IMR-90 (cell line): ENCODE data around the gene NUBP1. TPM values are rescaled to one million over a fixed set of nuclear protein-coding genes. Genes with fewer than 3 reads are reported as not detected.

Experiments
- ATAC-seq: fragments of 200-7000 bp; cut with Tn5 transposase; 2 replicates; pipeline ENCODE4 v1.9.1; 2020; ENCODE audit warnings: low read depth, mild to moderate bottlenecking, moderate library complexity
- BruUV-seq: library from RNA; stranded (reverse); fragments of 400-500 nt; replicated peaks from 2 replicates; lab custom pipeline; 2021; lab: Mats Ljungman, UMichigan
- CTCF ChIA-PET: fragments of 300-600 bp; formaldehyde crosslinking; extraction: SDS; loops from one replicate; lab custom pipeline; 2021; ENCODE audit warnings: antibody characterized with exemption; lab: Yijun Ruan, JAX
- POLR2A ChIA-PET: fragments of 300-600 bp; sonication (Branson Sonifier 250); formaldehyde crosslinking; loops from one replicate; lab custom pipeline; 2022; ENCODE audit warnings: antibody characterized with exemption; ENCODE audit not compliant: unreplicated experiment; lab: Charles Lee
- DNase-seq: peaks from one replicate; pipeline ENCODE4 v3.0.0; 2013
- H2AFZ ChIP-seq: replicated peaks from 2 replicates; pipeline ENCODE3; 2013; ENCODE audit warnings: low read length, mild to moderate bottlenecking; ENCODE audit not compliant: poor library complexity
- H2AK5ac ChIP-seq: 2 replicates; pipeline ENCODE4 v1.6.1; 2013; ENCODE audit warnings: low read depth, low read length, inconsistent platforms
- H2AK9ac ChIP-seq: replicated peaks from 2 replicates; pipeline ENCODE3; 2013; ENCODE audit warnings: mild to moderate bottlenecking, low read depth, low read length, moderate library complexity; ENCODE audit not compliant: poor library complexity
- H2BK120ac ChIP-seq: 2 replicates; pipeline ENCODE4 v1.6.1; 2013; ENCODE audit warnings: low read depth, low read length, inconsistent platforms
- H2BK15ac ChIP-seq: 3 replicates; pipeline ENCODE4 v1.6.1; 2013; ENCODE audit warnings: low read depth, low read length, inconsistent platforms
- H2BK20ac ChIP-seq: 2 replicates; pipeline ENCODE4 v1.6.1; 2013; ENCODE audit warnings: low read depth, mild to moderate bottlenecking, inconsistent platforms, low read length, moderate library complexity
- H2BK5ac ChIP-seq: 2 replicates; pipeline ENCODE4 v1.6.1; 2013; ENCODE audit warnings: mild to moderate bottlenecking, low read depth, low read length, inconsistent platforms; ENCODE audit not compliant: poor library complexity, severe bottlenecking
- H3K14ac ChIP-seq: replicated peaks from 2 replicates; pipeline ENCODE4 v1.6.1; 2013; ENCODE audit warnings: low read depth, low read length, inconsistent platforms
- H3K18ac ChIP-seq: 2 replicates; pipeline ENCODE4 v1.6.1; 2013; ENCODE audit warnings: low read depth, low read length, control low read depth
- H3K23ac ChIP-seq: 2 replicates; pipeline ENCODE4 v1.6.1; 2013; ENCODE audit warnings: low read depth, low read length, inconsistent platforms
- H3K27ac ChIP-seq: 2 replicates; pipeline ENCODE4 v1.5.1; 2013; ENCODE audit warnings: mild to moderate bottlenecking, control low read depth, low read length; ENCODE audit not compliant: insufficient read depth
- H3K27me3 ChIP-seq: 2 replicates; pipeline ENCODE4 v1.6.1; 2013; ENCODE audit warnings: low read length; ENCODE audit not compliant: control insufficient read depth, insufficient read depth
- H3K36me3 ChIP-seq: 2 replicates; pipeline ENCODE4 v1.6.1; 2013; ENCODE audit warnings: low read length, mixed read lengths; ENCODE audit not compliant: control insufficient read depth, insufficient read depth
- H3K4ac ChIP-seq: 2 replicates; pipeline ENCODE4 v1.6.1; 2013; ENCODE audit warnings: low read depth, low read length, inconsistent platforms
- H3K4me1 ChIP-seq: 2 replicates; pipeline ENCODE4 v1.6.1; 2013; ENCODE audit warnings: low read length, mixed read lengths; ENCODE audit not compliant: control insufficient read depth, insufficient read depth
- H3K4me2 ChIP-seq: 2 replicates; pipeline ENCODE4 v1.6.1; 2013; ENCODE audit warnings: low read depth, mild to moderate bottlenecking, control low read depth, low read length, moderate library complexity
- H3K4me3 ChIP-seq: 2 replicates; pipeline ENCODE4 v1.5.1; 2013; ENCODE audit warnings: low read depth, mild to moderate bottlenecking, control low read depth, low read length, moderate library complexity; ENCODE audit not compliant: insufficient read depth
- H3K56ac ChIP-seq: 2 replicates; pipeline ENCODE4 v1.6.1; 2013; ENCODE audit warnings: low read length, inconsistent platforms; ENCODE audit not compliant: insufficient read depth; ENCODE audit errors: extremely low read depth
- H3K79me1 ChIP-seq, 2 experiments: 2 replicates each; pipeline ENCODE4 v1.6.1; 2013; ENCODE audit warnings: low read length in 2 of 2, inconsistent platforms in 1 of 2, low read depth in 1 of 2
- H3K9ac ChIP-seq: 2 replicates; pipeline ENCODE4 v1.6.1; 2013; ENCODE audit warnings: low read depth, low read length, control low read depth
- H3K9me1 ChIP-seq: 2 replicates; pipeline ENCODE4 v1.6.1; 2013; ENCODE audit warnings: low read length, inconsistent platforms; ENCODE audit not compliant: insufficient read depth
- H3K9me3 ChIP-seq: 2 replicates; pipeline ENCODE4 v1.6.1; 2013; ENCODE audit warnings: low read length; ENCODE audit not compliant: control insufficient read depth, insufficient read depth
- H4K20me1 ChIP-seq: 2 replicates; pipeline ENCODE4 v1.6.1; 2013; ENCODE audit warnings: low read length, inconsistent platforms; ENCODE audit not compliant: insufficient read depth
- H4K5ac ChIP-seq: 2 replicates; pipeline ENCODE4 v1.6.1; 2013; ENCODE audit warnings: mild to moderate bottlenecking, low read depth, low read length, control low read depth
- H4K8ac ChIP-seq, 2 experiments: 2 replicates each; pipeline ENCODE4 v1.6.1; 2013; ENCODE audit warnings: low read depth in 2 of 2, low read length in 2 of 2, control low read depth in 1 of 2, inconsistent platforms in 1 of 2
- H4K91ac ChIP-seq: 2 replicates; pipeline ENCODE4 v1.6.1; 2013; ENCODE audit warnings: low read depth, low read length, inconsistent platforms; ENCODE audit not compliant: insufficient read depth
- CEBPB ChIP-seq: IDR thresholded peaks from 2 replicates; pipeline ENCODE4 v1.6.1; 2012; ENCODE audit warnings: low read depth, low read length, improper control_type of control experiment
- CHD1 ChIP-seq: IDR thresholded peaks from 2 replicates; pipeline ENCODE4 v1.6.1; 2012; ENCODE audit warnings: low read depth, low read length, improper control_type of control experiment
- ELK1 ChIP-seq: fragments of 150-350 bp; IDR thresholded peaks from 2 replicates; pipeline ENCODE4 v1.6.1; 2016; ENCODE audit warnings: low read depth, mild to moderate bottlenecking, low read length, moderate library complexity, borderline replicate concordance
- MAFK ChIP-seq: IDR thresholded peaks from 2 replicates; pipeline ENCODE4 v1.6.1; 2012; ENCODE audit warnings: low read depth, low read length, improper control_type of control experiment
- MAZ ChIP-seq: IDR thresholded peaks from 2 replicates; pipeline ENCODE4 v1.6.1; 2012; ENCODE audit warnings: low read depth, mild to moderate bottlenecking, low read length, improper control_type of control experiment, moderate library complexity, borderline replicate concordance
- MXI1 ChIP-seq: IDR thresholded peaks from 2 replicates; pipeline ENCODE4 v1.6.1; 2012; ENCODE audit warnings: low read depth, mild to moderate bottlenecking, low read length, moderate library complexity, borderline replicate concordance
- POLR2A ChIP-seq: IDR thresholded peaks from 2 replicates; pipeline ENCODE4 v1.6.1; 2012; ENCODE audit warnings: mild to moderate bottlenecking, low read depth, low read length
- RAD21 ChIP-seq: IDR thresholded peaks from 2 replicates; pipeline ENCODE4 v1.6.1; 2012; ENCODE audit warnings: low read length, improper control_type of control experiment
- USF2 ChIP-seq: fragments of 150-350 bp; IDR thresholded peaks from 2 replicates; pipeline ENCODE4 v1.6.1; 2017; ENCODE audit warnings: mild to moderate bottlenecking, antibody characterized with exemption, low read length, low read depth
- WGBS, 2 experiments: methylation state at CpG; one replicate each; pipeline versions ENCODE4 v1.1.5 to v1.1.7; 2013; ENCODE audit warnings: missing lambda C conversion rate in 2 of 2; ENCODE audit not compliant: insufficient read length in 1 of 2; ENCODE audit errors: extremely low coverage in 2 of 2; 5-methylcytosine and 5-hydroxymethylcytosine counted together
- dilution Hi-C: fragments of 300-500 bp; cut with HindIII; formaldehyde crosslinking; loops from one replicate; pipeline ENCODE4 v1.14.3; 2018; ENCODE audit warnings: low sequenced_read_pairs; ENCODE audit not compliant: unreplicated experiment
- in situ Hi-C: fragments of 300-500 bp; cut with MboI; formaldehyde crosslinking; loops from 3 replicates; pipeline ENCODE4 v1.14.3; 2019; ENCODE audit warnings: low sequenced_read_pairs, inconsistent platforms, mixed read lengths
- intact Hi-C: fragments of 100-400 bp; cut with micrococcal nuclease; formaldehyde crosslinking; loops from 2 replicates; pipeline ENCODE4 v1.10.0; 2022
- polyA plus RNA-seq, 3 experiments: library from polyadenylated mRNA; depleted of rRNA; stranded (reverse); fragments of >200 nt; gene quantifications; 2 replicates each; pipeline ENCODE4 v1.2.3, GENCODE V29; 2012; ENCODE audit warnings: low replicate concordance in 1 of 3
- total RNA-seq: library from RNA; depleted of rRNA; stranded (reverse); fragments of >200 nt; gene quantifications from 2 replicates; pipeline ENCODE4 v1.2.3, GENCODE V29; 2012

NUBP1 gene
- total and polyA plus RNA-seq, 2 of the 4 experiments (the other 2 are of a cell fraction), result 28.0 to 31.5 TPM

GRCh38 chr16:10761373-10761772, 17.7 kb downstream of the NUBP1 start:
- Histone ChIP-seq H2BK20ac (no peak overlapping the region), H3K27me3 (no peaks in the 10 kb centered on the region), H4K8ac (no peak overlapping the region), H3K56ac (no peak overlapping the region), H3K9me1 (no peaks in the 10 kb centered on the region), H3K36me3 (peaks cover 49% of the 10 kb centered on the region), H3K79me1 (no peaks in the 10 kb centered on the region), H2BK15ac (no peak overlapping the region), H3K18ac (no peak overlapping the region), H4K91ac (no peak overlapping the region), H4K5ac (no peak overlapping the region), H3K4me2 (no peak overlapping the region), H3K27ac (no peak overlapping the region), H4K20me1 (no peaks in the 10 kb centered on the region), H2BK5ac (no peak overlapping the region), H3K4ac (no peak overlapping the region), H2AK9ac (peak overlapping the region; percentile 16), H2AFZ (no peak overlapping the region), H3K9me3 (no peaks in the 10 kb centered on the region), H3K23ac (no peak overlapping the region), H3K4me1 (no peaks in the 10 kb centered on the region), H2AK5ac (no peak overlapping the region), H3K4me3 (no peak overlapping the region), H3K9ac (no peak overlapping the region), H2BK120ac (no peak overlapping the region), H3K14ac (no peak overlapping the region)
- ChIA-PET POLR2A (no interaction called here), CTCF (no interaction called here)
- ATAC-seq, result no peak
- no TSS peak for BruUV-seq
- dilution Hi-C loops, result no loop called here
- in situ Hi-C loops, result no loop called here
- intact Hi-C loops, result no loop called here
- TF ChIP-seq ELK1 (no peak), RAD21 (no peak), CHD1 (no peak), MAFK (no peak), MXI1 (no peak), USF2 (no peak), MAZ (no peak), POLR2A (no peak), CEBPB (no peak)
- no CpG with 5 or more reads among the region's 8 CpGs for WGBS, 2 experiments
- no peak for DNase-seq
